HTR-8/SVneo (cell line): ENCODE measurements around the gene PAGR1.
"Not testable (repeated sequence)": the region's sequence is repeated elsewhere in the genome, so short reads cannot be mapped to it uniquely, and the experiment has no call there.

ENCODE experiments used
- DNase-seq: peaks from one replicate; pipeline ENCODE4 v3.0.0; 2011; ENCODE audit warnings: low spot score, mixed read lengths; ENCODE audit not compliant: insufficient read length
- FAIRE-seq: peaks from 2 replicates; lab custom pipeline; 2011; peaks lifted over from hg19 to GRCh38; lab: Jason Lieb, UNC

The PAGR1 gene

DNA sequence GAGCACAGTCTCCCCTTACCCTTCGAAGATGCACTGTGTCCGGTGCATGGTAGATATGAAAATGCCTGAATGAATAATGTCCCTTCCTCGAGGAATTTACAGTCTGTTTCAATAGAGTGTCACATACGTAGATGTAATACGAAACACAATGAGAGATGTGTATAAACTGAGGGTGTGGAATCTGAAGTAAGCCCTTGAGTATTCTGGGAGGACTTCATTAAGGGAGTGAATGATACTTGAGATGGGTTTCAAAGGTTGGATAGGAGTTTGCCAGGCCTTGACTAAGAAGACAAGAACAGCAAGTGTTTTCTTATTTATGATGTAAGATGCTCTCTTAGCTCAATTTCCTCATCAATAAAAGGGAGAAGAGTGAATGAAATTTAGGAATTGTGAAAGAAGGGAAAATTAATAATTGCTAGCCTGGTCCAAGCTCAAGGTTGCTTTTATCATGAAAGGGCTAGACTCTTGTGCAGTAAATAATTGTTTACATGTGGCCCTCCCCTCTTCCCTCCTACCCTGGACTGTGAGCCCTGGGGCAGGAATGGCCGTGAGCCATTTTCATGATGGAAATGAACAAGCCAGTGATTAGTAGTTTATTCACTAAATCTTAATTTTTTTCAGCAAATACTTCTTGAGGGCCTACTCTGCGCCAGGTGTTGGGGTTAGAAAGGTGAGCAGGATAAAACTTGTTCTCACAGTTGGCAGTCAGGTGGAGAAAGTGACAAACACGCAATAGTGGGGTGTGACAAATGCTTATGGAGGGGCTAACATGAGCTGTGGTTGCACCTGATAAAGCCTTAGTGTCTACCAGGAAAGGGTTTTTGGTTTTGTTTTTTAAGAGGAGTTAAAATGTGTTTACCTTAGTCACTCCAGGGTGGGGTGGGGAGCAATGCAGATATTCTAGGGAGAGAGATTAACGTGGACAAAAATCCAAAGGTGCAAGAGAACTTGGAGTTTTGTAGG is 23.8 kb upstream of the PAGR1 start:
- FAIRE-seq (no peak), DNase-seq (no peak)

GRCh38 chr16:29793153-29793552 is 22.8 kb upstream of the PAGR1 start:
- not testable (repeated sequence) for FAIRE-seq, DNase-seq

DNA sequence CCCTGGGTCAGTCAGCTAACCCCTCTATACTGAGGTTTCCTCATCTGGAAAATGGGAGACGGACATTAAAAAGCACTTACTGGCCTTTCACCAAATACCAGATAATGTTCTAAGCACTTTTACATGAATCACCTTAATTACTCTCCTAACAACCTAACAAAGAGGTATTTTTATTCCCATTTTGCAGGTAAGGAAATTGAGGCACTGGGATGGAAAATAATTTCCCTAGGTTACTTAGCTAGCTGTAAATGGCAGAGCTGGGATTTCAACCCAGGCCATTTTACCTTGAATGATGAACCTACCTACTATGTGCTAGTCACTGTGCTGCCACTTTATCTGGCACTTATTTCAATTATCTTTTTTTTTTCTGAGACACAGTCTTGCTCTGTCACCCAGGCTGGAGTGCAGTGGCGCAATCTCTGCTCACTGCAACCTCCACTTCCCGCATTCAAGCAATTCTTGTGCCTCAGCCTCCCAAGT is 21.7 kb upstream of the PAGR1 start:
- FAIRE-seq: no peak

GRCh38 chr16:29802416-29802935 is 13.5 kb upstream of the PAGR1 start:
- DNase-seq (no peak), FAIRE-seq (no peak)

More for the DNA sequence above, 21.7 kb upstream of the PAGR1 start:
- DNase-seq: no peak

GRCh38 chr16:29804020-29804419 is 11.9 kb upstream of the PAGR1 start:
- DNase-seq (no peak), FAIRE-seq (no peak)

DNA sequence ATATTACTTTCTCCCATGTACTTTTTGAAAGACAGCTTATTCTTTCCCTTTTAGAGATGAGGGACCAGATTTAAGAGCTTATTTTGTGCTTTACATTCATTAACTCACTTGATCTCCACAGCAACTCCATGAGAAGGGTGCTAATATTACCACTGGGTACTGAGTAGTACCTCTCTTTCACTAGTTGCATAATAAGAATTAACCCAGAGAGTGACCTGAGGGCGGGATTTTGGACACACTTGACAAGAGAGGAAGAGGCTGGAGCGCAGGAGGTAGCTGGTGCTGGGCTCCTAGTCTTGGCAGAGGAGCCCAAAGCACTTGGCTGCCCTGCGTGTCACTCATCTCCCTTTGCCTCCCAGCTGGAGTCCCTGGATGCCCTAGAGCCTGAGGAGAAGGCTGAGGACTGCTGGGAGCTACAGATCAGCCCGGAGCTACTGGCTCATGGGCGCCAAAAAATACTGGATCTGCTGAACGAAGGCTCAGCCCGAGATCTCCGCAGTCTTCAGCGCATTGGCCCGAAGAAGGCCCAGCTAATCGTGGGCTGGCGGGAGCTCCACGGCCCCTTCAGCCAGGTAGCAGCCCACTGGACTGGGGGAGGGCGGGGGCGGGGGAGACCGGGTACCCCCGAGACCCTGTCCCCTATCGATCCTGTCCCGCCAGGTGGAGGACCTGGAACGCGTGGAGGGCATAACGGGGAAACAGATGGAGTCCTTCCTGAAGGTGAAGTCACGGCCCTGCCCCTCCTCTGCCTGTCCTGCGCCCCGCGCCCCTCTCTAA is 11.3 kb upstream of the PAGR1 start:
- FAIRE-seq (no peak), DNase-seq (no peak)

GRCh38 chr16:29805232-29806098 is 10.5 kb upstream of the PAGR1 start:
- peak; percentile 84 for FAIRE-seq
- peak; percentile 92 for DNase-seq

GRCh38 chr16:29806099-29806579 is 9.8 kb upstream of the PAGR1 start, which contains the start of gene MAZ:
Gene MAZ (plus strand): TSS chr16:29806529. CDS start chr16:29806702, 173 bp downstream.
- FAIRE-seq (no peak), DNase-seq (no peak)

GRCh38 chr16:29806641-29807425 is 9.1 kb upstream of the PAGR1 start:
- FAIRE-seq (no peak), DNase-seq (peak; percentile 43)

DNA sequence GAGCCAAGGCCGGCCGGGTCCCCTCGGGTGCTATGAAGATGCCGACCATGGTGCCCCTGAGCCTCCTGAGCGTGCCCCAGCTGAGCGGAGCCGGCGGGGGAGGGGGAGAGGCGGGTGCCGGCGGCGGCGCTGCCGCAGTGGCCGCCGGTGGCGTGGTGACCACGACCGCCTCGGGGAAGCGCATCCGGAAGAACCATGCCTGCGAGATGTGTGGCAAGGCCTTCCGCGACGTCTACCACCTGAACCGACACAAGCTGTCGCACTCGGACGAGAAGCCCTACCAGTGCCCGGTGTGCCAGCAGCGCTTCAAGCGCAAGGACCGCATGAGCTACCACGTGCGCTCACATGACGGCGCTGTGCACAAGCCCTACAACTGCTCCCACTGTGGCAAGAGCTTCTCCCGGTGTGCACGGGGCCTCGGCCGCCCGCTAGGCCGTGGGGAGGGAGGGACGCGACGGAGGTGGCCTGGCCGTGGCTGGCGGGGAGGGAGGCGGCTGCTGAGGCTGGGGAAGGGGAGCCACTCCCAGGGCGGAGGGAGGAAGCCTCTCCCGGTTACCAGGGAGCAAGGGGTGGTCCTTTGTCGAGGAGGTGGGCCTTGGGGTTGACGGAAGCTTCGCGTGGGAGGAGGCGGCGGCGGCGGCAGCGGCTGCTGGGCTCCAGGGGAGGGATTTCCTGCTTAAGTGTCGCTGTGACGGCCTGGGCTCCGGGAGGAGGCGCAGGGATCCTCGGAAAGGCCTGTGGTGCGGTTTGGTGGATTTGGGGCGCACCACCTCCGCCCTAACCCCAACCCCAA is 8.3 kb upstream of the PAGR1 start:
- FAIRE-seq (peak; percentile 77), DNase-seq (peak; percentile 75)

- no peak for FAIRE-seq
These were observed 7.6 kb upstream of the PAGR1 start for GRCh38 chr16:29808219-29808900.

GRCh38 chr16:29809031-29809747 is 6.8 kb upstream of the PAGR1 start:
- FAIRE-seq (no peak), DNase-seq (no peak)

More at GRCh38 chr16:29808219-29808900, 7.6 kb upstream of the PAGR1 start:
- no peak for DNase-seq

GRCh38 chr16:29809850-29810698 is 5.9 kb upstream of the PAGR1 start:
- no peak for FAIRE-seq

DNA sequence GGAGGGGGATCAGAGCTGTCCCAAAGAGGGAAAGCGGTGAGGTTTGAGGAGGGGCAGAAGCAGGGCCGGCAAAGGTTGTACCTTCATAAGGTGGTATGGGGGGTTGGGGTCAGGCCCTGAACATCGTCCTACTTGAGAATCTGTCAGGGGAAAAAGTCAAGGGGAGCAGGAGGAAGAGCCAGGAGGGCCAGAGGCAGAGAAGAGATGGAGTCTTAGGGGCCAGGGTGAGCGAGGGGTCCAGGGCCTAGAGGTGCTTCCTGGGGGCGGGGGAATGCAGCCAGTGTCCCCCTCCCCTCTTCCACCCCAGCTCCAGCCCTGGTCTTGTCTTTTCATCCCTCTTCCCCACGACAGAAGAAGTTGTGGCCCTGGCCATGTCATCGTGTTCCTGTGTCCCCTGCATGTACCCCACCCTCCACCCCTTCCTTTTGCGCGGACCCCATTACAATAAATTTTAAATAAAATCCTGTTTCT is 5.2 kb upstream of the PAGR1 start:
- FAIRE-seq: no peak

More at GRCh38 chr16:29809850-29810698, 5.9 kb upstream of the PAGR1 start:
- DNase-seq: no peak

DNA sequence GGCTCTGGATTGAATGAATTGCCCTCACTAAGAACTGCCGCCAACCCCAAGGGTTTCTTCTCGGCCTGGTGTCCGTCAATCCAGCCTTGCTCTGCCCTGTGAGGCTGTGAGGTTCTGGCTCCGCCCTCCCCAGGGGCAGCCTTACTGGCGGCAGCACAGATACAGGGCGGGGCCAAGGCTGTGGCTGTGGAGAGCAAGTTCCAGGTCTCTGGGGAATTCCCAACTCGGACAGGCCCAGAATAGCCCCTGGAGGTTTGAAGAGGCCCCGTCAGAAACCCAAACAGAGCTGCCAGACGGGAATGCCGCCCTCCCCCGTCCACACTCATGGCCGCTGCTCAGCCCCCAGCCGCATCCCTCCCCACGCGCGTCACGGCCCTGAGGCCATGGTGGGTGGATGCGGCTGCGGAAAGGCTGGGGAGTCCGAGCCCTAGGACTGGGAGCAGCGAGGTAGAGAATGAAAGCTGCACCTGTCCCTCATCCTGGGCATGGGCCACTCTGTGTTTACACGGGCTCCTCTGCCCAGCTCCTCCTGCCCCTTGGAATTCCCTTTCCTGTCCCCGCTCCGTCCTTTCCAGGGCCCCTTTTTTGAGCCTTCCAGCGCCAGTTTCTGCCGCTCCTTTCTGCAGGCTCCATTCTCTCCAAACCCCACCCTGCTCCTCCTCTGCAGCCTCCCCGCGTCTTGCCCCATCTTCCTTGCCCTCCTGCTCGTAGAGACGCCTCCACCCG is 4.6 kb upstream of the PAGR1 start:
- DNase-seq: peak; percentile 92
- peak; percentile 75 for FAIRE-seq

More for the DNA sequence above, 5.2 kb upstream of the PAGR1 start:
- no peak for DNase-seq
